Omental fat pad (tissue), 4 donors: Measurements from ENCODE around the gene SCYL1. TPM values are rescaled to one million over a fixed set of nuclear protein-coding genes. Genes with fewer than 3 reads are reported as not detected.
"Not testable (repeated sequence)": the region's sequence is repeated elsewhere in the genome, so short reads cannot be mapped to it uniquely, and the experiment has no call there.

Experiments used
- ATAC-seq: fragments of 150-250 bp; one replicate; pipeline ENCODE4 v1.9.1; 2016; ENCODE audit warnings: mild to moderate bottlenecking, moderate library complexity; ENCODE audit not compliant: low FRiP score
- DNase-seq: peaks from one replicate; pipeline ENCODE4 v3.0.0-alpha.2; 2019; ENCODE audit warnings: low spot score
- CTCF ChIP-seq, 3 donors: fragments of 450-650 bp; IDR thresholded peaks; one replicate each; pipeline ENCODE4 v1.5.1; 2016 to 2017; ENCODE audit warnings: antibody characterized with exemption in 3 of 3, mild to moderate bottlenecking in 3 of 3, moderate library complexity in 2 of 3
- total RNA-seq, 4 donors: library from RNA; depleted of rRNA; stranded (reverse); fragments of >200 nt; gene quantifications; one replicate each; pipeline ENCODE4 v1.1.0, GENCODE V29; 2016

The SCYL1 gene
- total RNA-seq, 4 donors from 2014 or later = 75.4 to 105 (median 88.8) TPM

- peak; percentile 31 for ATAC-seq
- no peak for TF ChIP-seq CTCF (IDR thresholded peaks at IDR 0.05)
- no peak for DNase-seq
Observed at GRCh38 chr11:65559951-65560537, 35.2 kb downstream of the SCYL1 start.

DNA sequence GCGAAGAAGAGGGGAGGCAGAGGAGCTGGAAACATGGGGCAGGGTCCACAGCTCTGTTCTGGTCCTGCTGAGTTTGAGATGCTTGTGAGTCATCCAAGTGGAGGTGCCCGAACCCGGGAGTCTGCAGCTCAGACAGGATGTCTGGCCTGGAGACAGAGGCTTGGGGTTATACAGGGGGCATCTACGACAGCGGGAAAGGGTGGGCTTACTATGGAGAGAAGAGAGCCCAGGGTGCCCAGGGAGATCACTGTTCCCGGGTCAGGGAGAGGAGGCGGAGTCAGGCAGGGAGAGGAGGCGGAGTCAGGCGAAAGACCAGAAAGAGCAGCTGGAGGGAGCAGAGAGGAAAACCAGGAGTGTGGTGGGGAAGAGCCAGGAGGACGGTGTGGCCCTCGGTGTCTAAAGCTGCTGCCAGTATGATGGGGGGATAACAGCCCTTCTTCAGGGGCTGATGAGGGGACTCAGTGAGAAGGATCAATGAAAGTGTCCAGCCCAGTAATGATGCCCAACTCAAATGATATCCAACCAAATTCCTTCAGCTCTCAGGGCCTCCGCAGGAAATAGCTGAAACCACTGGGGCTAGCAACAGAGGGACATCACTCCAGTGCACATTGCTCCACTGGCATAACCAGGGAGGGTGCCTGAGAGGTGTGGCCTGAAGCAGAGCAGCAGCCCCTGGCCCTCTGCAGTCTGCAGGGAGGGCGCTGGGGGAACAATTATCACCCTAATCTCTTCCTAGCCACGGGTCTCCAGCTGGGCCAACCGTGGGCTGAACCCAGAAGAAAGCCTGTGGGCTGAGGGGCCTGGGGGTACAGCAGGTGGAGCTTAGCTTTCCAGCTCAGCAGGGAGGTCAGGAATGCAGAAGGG lies 35.9 kb downstream of the SCYL1 start:
- DNase-seq (no peak), ATAC-seq (peak; percentile 23)
- no peak for TF ChIP-seq CTCF (IDR thresholded peaks at IDR 0.05)

DNA sequence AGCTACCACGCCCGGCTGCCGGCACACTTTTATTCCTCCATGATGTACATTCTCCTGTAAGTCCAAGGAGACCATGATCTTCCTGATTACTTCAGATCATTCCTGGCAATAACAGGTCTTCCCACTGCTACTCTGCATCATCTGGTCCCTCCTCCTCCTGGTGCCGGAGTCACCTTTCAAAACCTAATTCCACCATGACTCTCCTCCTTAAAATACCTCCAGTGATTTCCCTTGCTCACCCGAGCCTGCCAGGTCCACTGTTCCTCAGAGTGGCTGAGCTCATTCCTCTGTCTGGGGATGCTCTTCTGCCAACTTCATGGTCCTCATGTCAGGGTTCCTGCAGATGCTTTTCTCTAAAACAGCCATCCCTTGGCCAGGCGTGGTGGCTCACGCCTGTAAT lies 37.1 kb downstream of the SCYL1 start:
- no peak for DNase-seq
- TF ChIP-seq CTCF (IDR thresholded peaks at IDR 0.05) = no peak
- no peak for ATAC-seq

DNA sequence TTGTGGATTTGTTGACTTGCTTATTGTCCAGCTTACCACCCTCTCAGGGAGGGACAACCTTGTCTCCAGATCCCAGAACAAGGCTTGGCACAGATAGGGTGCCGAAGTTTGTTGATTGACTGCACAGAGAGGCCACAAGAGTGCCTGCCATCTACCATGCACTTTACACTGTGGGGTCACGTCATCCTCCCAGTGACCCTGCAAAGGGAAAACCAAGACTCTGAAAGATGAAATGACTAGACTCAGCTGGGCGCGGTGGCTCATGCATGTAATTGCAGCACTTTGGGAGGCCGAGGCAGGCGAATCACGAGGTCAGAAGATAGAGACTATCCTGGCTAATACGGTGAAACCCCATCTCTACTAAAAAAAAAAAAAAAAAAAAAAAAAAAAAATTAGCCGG lies 37.9 kb downstream of the SCYL1 start:
- ATAC-seq (no peak), DNase-seq (no peak)
- no peak for TF ChIP-seq CTCF (IDR thresholded peaks at IDR 0.05)

DNA sequence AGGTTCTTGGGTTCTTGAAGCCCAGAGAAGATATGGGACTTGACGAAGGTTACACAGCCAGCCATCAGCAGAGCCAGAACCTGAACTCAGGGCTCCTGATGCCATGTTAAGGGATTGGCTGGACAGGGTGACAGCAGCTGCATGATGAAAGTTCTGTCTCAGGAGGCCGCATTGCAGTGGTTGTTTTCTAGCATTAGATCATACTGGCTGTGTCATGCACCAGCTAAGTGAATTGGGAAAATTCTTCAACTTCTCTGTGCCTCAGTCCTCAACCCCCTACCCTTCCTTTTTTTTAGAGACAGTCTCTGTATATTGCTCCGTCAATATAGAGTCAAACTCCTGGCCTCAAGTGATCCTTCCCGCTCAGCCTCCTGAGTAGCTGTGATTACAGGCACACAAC lies 38.7 kb downstream of the SCYL1 start:
- DNase-seq (no peak), ATAC-seq (no peak)
- no peak for TF ChIP-seq CTCF (IDR thresholded peaks at IDR 0.05)

GRCh38 chr11:65564879-65565559 lies 40.1 kb downstream of the SCYL1 start:
- DNase-seq, ATAC-seq: not testable (repeated sequence)

GRCh38 chr11:65565624-65566453 lies 41.0 kb downstream of the SCYL1 start:
- ATAC-seq (no peak), DNase-seq (no peak)
- no peak for TF ChIP-seq CTCF (IDR thresholded peaks at IDR 0.05)
